Adipocyte (in vitro differentiated cells): ENCODE data around the gene CD59.
A peak's percentile ranks its signal among the peaks of the same experiment; 100 is the strongest.
"Not testable (repeated sequence)": the region's sequence is repeated elsewhere in the genome, so short reads cannot be mapped to it uniquely, and the experiment has no call there.

ENCODE experiments used
- DNase-seq: peaks from one replicate; pipeline ENCODE4 v3.0.0-alpha.2; 2015; ENCODE audit warnings: low read depth
- H3K27me3 ChIP-seq: replicated peaks from 2 replicates; pipeline ENCODE4 v1.7.0; 2013; ENCODE audit warnings: mild to moderate bottlenecking, low read length, moderate library complexity; ENCODE audit not compliant: control insufficient read depth, insufficient read depth
- H3K36me3 ChIP-seq: 2 replicates; pipeline ENCODE4 v1.7.0; 2013; ENCODE audit warnings: low read length, mild to moderate bottlenecking, moderate library complexity; ENCODE audit not compliant: control insufficient read depth, insufficient read depth, severe bottlenecking
- H3K4me1 ChIP-seq: 2 replicates; pipeline ENCODE4 v1.7.0; 2013; ENCODE audit warnings: mild to moderate bottlenecking, low read length, moderate library complexity; ENCODE audit not compliant: control insufficient read depth, insufficient read depth
- H3K4me3 ChIP-seq: 2 replicates; pipeline ENCODE4 v1.7.0; 2013; ENCODE audit warnings: mild to moderate bottlenecking, low read length, moderate library complexity
- H3K9ac ChIP-seq: 2 replicates; pipeline ENCODE4 v1.7.0; 2013; ENCODE audit warnings: mild to moderate bottlenecking, low read length, moderate library complexity
- H3K9me3 ChIP-seq: 2 replicates; pipeline ENCODE4 v1.7.0; 2013; ENCODE audit warnings: mild to moderate bottlenecking, low read length, moderate library complexity; ENCODE audit not compliant: control insufficient read depth

The CD59 gene

DNA sequence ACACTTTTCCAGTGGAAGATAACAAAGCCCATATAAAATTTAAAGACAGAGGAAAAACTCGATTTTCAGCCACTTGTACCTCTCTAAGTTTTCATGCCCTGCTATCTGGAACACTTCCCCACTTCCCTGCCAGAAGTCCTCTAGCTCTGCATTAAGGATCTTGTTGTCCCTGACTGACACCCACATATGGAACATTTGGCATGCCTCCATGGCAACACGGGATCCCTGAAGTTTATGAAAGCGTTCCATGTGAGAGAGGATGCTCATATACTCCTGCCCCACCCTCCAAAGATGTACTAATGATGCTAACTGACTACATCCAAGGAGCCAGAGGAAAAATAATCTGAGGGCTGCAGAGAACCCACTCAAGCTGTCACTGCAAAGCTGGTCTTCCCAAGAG, 26.8 kb downstream of the CD59 start:
- Histone ChIP-seq H3K36me3 (peaks cover 83% of the 10 kb centered on the region), H3K9me3 (no peaks in the 10 kb centered on the region)
- no peak for DNase-seq

DNA sequence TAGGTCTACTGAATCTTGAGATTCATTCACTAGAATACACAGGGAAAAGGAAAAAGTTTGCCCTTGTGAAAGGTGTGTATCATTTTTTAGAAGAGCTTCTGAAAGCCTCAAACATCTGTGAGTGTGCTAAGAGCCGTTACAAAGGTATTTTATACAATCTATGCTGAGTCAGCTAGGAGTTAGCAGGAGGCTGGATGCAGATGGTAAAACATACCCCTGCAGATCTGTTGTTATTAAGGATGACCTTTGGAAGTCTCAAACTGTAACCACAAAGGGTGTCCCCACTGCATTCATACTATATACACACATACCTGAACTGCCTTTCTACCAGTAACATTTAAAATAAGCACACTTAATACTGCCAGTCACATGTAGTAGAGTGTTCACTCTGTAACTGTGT, 27.2 kb downstream of the CD59 start:
- H3K27me3 ChIP-seq: no peaks in the 10 kb centered on the region
- H3K4me3 ChIP-seq: no peak overlapping the region
- no peaks in the 10 kb centered on the region for H3K9me3 ChIP-seq
- no peak for DNase-seq
- no peak overlapping the region for H3K9ac ChIP-seq
- H3K36me3 ChIP-seq: peaks cover 78% of the 10 kb centered on the region
- H3K4me1 ChIP-seq: peaks cover 22% of the 10 kb centered on the region

More for the DNA sequence above, 26.8 kb downstream of the CD59 start:
- H3K27me3 ChIP-seq: no peaks in the 10 kb centered on the region
- no peak overlapping the region for H3K9ac ChIP-seq
- H3K4me3 ChIP-seq: no peak overlapping the region
- H3K4me1 ChIP-seq: peaks cover 19% of the 10 kb centered on the region

DNA sequence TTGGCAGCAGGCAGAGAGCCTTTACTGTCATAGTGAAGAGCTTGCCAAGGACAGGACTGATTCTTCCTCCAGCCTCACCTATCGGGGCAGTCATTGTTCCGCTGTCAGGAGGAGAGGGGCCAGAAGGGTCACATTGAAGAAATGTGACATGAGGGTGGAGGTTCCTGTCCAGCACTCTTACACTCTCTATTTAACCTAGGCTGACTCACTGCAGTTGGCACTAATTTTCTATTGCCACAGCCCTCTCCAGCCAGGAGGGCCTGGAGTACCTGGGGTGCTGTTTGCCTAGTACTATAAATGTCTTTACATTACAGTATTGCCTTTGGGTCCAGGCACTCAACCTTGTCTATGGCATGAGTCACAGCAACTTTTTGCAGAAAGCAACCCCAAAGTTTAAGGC, 28.4 kb downstream of the CD59 start:
- H3K4me3 ChIP-seq, H3K9me3 ChIP-seq, H3K27me3 ChIP-seq, H3K9ac ChIP-seq, DNase-seq: not testable (repeated sequence)
- Histone ChIP-seq H3K4me1 (peaks cover 33% of the 10 kb centered on the region), H3K36me3 (peaks cover 66% of the 10 kb centered on the region)

DNA sequence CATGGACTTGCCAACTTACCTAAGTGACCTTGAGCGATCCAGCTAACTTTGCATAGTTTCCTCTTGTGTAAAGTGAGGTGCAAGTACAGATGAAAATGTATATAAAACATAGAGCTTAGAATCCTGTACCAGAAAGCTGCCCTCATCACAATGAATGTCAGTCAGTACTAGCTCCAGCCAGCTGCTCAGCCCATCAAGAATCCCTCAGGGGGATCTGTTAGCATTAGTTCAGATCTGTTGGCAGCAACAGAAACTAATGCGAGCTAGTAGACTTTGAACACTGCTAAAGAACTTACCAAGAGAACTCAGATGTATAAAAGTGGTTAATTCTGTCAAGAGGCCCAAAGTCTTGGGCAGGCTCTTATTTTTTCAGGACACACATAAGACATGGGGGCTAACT, 29.3 kb downstream of the CD59 start:
- Histone ChIP-seq H3K9ac (no peak overlapping the region), H3K4me3 (no peak overlapping the region), H3K27me3 (no peaks in the 10 kb centered on the region), H3K9me3 (no peaks in the 10 kb centered on the region), H3K36me3 (peaks cover 58% of the 10 kb centered on the region), H3K4me1 (peaks cover 42% of the 10 kb centered on the region)
- DNase-seq: no peak

DNA sequence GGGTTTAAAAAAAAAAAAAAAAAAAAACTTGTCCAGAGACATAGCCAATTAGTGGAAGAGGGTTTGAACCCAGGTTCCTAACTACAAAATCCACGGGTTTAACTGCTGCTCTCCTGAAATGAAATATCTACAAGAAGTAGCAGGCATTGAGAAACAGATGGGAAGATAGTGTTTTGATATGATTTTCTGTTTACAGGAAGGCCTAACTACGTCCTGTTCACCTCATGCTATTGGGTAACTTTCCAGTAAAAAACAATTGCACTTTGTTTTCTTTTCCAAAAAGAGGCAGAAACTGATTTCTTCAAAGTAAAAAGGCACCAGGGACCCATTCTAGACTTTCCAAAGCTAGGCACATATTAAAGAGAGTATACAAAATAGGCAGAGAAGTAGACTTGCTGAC, 29.7 kb downstream of the CD59 start:
- Histone ChIP-seq H3K36me3 (peaks cover 54% of the 10 kb centered on the region), H3K4me1 (peaks cover 46% of the 10 kb centered on the region), H3K9ac (no peak overlapping the region), H3K27me3 (no peaks in the 10 kb centered on the region), H3K9me3 (no peaks in the 10 kb centered on the region), H3K4me3 (no peak overlapping the region)
- DNase-seq: peak; percentile 44

DNA sequence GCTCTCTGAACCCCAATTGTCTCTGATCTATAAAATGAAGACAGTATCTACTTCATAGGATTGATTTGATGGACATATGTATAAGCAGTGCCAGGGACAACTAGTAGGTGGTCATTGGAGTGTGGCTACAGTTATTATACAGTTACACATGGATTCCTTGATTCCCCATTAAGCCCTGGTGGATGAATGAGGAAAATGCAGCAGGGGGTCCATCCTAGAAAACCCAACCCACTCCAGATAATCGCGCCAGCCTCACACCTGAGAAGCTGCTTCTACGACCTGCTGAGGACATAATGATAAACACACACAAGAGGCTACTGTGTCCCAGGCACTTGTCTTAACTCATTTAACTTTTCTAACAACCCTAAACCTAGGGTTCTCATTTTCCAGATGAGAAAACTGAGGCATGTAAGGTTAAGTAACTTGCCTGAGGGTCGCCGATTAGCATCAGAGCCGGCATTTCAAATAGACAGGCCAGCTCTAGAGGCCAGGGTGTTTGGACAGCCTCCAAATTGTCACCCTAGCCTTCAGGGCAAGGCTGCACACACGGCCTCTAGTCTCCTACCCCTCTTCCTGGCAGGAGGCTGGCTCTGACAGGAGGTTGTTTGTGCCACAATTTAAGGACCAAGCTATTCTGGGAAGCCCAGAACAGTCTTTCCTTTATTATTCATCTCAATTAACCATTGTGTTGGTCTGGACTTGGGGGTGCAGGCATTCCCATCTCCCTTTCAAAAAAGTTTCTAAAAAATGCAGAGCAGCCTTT, 31.8 kb downstream of the CD59 start:
- H3K9ac ChIP-seq: no peak overlapping the region
- DNase-seq: no peak
- no peaks in the 10 kb centered on the region for H3K27me3 ChIP-seq
- H3K4me3 ChIP-seq: no peak overlapping the region
- peaks cover 34% of the 10 kb centered on the region for H3K36me3 ChIP-seq
- no peaks in the 10 kb centered on the region for H3K9me3 ChIP-seq
- H3K4me1 ChIP-seq: peaks cover 59% of the 10 kb centered on the region

DNA sequence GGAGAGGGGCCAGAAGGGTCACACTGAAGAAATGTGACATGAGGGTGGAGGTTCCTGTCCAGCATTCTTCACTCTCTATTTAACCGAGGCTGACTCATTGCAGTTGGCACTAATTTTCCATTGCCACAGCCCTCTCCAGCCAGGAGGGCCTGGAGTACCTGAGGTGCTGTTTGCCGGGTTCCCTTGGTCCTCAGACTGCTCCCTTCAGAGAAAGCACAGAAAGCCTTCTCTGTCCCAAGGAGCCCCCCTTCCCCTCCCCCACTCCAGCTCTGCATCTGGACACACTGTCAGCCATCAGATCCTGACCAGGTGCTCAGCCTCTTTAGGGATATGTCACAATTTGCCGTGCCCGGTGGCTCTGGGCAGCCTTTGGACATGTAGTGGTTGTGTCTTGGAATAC, 32.4 kb downstream of the CD59 start:
- H3K36me3 ChIP-seq: peaks cover 28% of the 10 kb centered on the region
- H3K9me3 ChIP-seq: no peaks in the 10 kb centered on the region
- no peaks in the 10 kb centered on the region for H3K27me3 ChIP-seq
- H3K9ac ChIP-seq: no peak overlapping the region
- peaks cover 64% of the 10 kb centered on the region for H3K4me1 ChIP-seq
- DNase-seq: no peak
- no peak overlapping the region for H3K4me3 ChIP-seq

DNA sequence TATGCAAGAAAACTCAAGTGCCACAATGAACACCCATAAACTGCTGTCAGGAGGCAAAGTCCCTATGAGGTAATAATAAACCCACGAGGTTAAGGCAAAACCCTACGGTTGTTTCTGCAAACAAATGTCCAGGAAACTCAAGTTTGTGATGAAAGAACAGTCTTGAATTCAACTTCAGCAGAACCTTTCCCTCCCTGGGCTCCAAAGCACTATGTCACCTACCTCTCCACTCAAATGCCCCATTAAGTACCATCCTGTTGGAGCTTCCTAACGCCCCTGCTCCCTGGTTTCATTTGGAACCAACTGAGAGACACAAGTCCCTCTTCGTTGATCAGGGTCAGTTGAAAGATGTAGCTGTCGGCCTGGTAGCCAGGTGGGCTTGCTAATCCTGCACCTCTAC, 33.0 kb downstream of the CD59 start:
- no peak overlapping the region for H3K9ac ChIP-seq
- peaks cover 24% of the 10 kb centered on the region for H3K36me3 ChIP-seq
- DNase-seq: no peak
- H3K9me3 ChIP-seq: no peaks in the 10 kb centered on the region
- peaks cover 65% of the 10 kb centered on the region for H3K4me1 ChIP-seq
- no peaks in the 10 kb centered on the region for H3K27me3 ChIP-seq
- H3K4me3 ChIP-seq: no peak overlapping the region

DNA sequence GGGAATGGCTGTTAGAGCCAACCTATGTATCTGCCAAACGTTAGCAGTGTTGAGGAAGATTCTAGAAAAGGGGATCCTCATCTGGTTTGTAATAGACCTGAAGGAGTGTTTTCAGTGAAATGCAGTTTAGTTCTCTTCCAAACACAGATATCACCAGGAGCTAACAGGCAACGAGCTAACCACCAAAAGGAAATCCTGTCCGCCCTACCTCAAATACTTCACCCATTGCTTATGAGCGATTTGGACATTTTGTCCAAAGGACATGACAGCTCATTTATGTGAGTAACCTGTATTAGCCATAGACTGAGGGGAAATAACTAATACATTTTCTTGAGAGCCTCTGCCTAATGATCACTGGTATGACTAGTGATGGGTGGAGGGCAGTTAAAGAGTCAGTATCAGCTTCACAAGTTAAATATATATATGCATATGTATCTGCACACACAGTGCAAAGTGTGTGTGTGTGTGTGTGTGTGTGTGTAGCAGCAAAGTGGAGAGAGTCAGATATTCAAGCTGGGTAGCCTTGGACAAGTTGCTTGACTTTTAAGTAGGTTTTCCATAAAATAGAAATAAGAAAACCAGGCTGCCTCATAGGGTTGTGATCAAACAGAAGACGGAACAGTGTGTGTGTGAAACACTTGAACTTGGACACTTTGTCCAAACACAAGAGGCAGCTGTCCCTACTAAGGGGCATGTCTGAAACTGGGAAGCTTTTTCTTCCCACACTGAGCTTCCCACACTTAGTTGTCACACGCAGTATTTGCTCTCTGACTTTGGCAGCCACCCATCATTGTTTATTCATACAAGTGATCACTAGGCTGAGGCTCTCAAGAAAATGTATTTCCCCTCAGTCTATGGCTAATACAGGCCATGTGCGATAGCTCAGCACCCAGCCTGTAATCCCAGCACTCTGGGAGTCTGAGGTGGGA, 34.7 kb downstream of the CD59 start:
- Histone ChIP-seq H3K4me3 (peak overlapping the region; percentile 78), H3K9me3 (no peaks in the 10 kb centered on the region), H3K4me1 (peaks cover 64% of the 10 kb centered on the region), H3K9ac (peak overlapping the region; percentile 73), H3K27me3 (no peaks in the 10 kb centered on the region), H3K36me3 (peaks cover 14% of the 10 kb centered on the region)
- DNase-seq: peak; percentile 51

DNA sequence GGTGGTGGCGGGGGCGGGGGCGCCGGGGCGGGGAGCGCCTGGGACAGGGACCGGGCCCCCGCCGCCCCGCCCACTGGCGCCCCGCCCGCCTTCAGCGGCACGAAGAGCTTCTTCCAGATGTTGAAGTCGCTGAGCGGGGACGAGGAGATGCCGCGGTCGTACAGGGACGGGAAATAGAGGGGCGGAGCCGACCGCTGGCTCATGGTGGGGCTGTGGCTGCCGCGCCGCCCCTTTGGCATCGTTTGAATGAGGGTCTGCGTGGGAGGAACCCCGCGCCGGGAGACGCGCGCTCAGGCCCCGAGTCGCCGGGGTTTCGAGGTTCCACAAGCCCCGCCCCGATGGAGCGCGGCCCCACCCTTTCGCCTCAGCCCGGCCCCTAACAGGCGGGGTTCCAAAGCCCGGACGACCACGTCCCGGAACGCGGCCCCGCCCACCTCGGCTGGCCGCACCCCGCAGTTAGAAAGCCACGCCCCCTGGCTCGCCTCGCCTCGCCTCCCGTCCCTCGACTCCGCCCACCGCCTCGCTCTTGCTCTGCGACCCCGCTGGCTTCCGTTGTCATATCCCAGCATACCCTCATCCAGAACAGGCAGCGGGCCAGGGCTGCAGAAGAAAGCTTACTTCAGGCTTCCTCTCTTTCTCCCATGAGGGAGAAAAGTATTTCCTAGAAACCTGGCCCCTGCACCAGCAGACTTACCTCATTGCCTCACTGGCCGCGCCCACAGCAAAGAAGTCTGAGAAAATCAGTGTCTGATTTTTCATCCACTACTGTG, 35.5 kb downstream of the CD59 start, which contains the start of gene C11orf91:
TSS of gene C11orf91 (minus strand) at position 325 of the 770 bp plus-strand sequence. CDS start at position 239, 86 bp downstream.
- peak; percentile 99 for DNase-seq
- Histone ChIP-seq H3K4me3 (peak within 1 kb of the TSS; percentile 78), H3K4me1 (peaks cover 55% of the 10 kb centered on the region), H3K9ac (peak within 1 kb of the TSS; percentile 73), H3K36me3 (peaks cover 11% of the 10 kb centered on the region), H3K27me3 (no peaks in the 10 kb centered on the region), H3K9me3 (no peaks in the 10 kb centered on the region)

DNA sequence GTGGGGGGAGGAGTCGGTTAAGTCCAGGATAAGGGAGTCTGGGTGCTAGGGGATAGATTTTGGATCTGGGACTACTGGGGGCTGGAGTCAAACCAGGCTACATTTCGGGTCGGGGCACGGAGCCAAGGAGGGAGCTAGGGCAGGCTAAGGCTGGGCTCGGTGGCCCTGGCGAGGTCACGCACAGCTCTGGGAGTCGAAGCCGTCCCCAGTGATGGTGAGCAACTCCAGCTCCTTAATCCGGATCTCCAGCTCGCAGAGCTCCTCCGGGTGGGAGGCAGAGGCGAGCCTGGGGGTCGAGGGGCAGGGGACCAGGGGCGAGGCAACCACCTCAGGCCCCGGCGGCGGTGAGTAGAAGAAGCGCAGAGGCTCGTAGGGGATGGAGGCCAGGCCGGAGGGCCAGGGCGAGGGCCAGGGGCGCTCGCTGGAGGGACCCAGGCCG, 36.1 kb downstream of the CD59 start:
- Histone ChIP-seq H3K4me3 (peak overlapping the region; percentile 57), H3K27me3 (no peaks in the 10 kb centered on the region), H3K4me1 (peaks cover 59% of the 10 kb centered on the region), H3K9me3 (no peaks in the 10 kb centered on the region), H3K9ac (peak overlapping the region; percentile 70), H3K36me3 (peaks cover 6% of the 10 kb centered on the region)
- DNase-seq: no peak
